T-helper 2 cell (primary cell): Measurements from ENCODE around the gene CTAGE6.
"Not testable (repeated sequence)": the region's sequence is repeated elsewhere in the genome, so short reads cannot be mapped to it uniquely, and the experiment has no call there.

Experiments used
- DNase-seq, 5 experiments: peaks; one replicate each; pipeline versions ENCODE4 v3.0.0 to v3.0.0-alpha.2; 2012 to 2022

The CTAGE6 gene

DNA sequence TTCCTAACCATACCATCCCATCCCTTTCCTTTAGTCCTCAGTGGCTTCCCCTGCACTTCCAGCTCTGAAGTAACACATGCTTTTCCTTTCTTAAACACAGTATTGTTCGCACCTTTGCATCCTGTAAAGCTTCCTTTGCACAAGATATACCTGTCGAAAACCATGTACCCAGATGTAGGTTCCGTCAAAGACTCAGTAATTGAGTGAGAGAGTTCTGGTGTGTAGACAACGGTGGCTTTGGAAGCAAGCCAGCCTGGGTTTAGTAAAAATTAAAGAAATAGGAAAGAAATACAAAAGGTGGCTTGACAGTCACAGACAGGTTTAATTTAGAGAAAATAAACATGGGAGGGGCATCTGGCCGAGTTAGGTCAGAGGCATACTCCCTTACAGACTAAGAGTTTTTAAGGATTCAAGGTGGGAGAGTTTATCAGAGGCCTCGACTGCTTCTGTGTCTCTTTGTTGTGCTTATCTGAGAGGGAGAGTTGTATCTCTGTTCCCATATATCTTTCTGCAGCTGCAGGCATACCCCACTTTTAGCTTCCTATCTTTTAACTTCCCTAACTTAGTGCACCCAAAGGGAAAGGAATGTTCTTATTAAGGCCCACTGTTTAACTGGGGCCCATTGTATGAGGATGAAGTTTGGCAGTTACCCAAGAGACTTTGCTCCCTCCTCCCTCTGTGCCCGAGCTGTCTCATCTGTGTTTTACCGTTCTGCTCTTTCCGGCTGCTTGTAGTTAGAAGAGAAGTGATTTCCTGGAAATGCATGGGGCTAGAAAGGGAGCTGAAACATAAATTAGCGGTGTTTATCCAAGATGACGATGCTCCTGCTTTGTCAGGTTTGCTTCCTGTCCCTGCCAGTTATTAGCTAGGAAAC lies 42.7 kb downstream of the CTAGE6 start:
- not testable (repeated sequence) for DNase-seq

DNA sequence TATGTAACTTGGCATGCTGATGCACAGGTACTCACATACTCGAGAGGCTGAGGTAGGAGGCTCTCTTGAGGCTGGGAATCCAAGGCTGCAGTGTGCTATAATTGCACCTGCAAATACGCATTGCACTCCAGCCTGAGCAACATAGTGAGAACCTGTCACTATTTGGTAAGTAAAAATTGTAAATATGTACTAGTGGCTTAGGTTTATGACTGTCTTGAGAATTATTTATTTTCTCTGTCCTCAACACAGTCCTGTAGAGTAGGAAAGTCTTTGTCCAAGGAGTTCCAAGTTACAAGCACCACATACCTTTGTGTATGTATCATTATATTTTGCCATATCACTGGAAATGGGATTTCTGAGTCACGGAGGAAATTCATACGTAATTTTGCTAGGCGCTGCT lies 45.1 kb downstream of the CTAGE6 start:
- not testable (repeated sequence) for DNase-seq

DNA sequence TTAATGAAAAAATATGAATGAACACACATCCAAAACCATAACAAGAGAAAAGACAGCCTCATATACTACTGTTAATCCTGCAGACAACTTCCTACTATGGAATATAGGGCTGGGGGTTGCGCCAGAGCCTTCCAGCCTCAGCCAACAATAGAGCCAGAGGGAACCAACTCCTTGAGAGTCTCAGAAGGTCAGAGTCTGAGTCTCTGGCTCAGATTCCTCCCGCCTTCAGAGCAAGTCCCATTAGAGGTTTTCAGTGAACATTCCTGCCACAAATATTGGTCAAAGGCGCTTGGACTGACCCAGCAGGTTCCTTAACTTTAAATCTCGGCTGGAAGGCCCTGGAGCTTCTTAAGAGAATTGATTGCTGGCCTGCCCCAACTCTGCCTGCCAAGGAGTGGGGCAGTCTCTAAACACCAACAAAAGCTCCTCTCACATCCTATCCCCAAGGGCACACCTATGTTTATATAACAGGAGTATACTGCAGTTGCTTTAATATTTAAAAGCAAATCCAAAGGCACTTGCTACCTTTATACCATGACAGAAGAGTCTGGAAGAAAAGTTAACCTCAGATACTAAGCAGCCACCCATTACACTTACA lies 45.7 kb downstream of the CTAGE6 start:
- DNase-seq = not testable (repeated sequence)

DNA sequence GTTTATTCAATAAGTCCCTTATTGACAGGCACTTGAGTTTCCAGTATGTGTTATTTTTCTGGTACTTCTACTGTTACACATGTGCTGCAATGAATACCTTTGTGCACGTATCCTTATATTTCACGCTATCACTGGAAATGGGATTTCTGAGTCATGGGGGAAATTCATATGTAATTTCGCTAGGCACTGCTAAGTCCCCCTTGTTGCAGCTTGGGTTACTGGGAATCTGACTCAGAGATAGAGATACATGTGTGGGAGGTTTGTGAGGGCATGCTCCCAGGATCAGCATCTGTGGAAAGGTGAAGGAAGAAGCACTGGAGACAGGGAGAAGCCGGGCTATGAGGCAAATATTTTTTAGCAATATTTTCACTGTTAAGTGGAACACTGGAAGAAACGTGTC lies 47.6 kb downstream of the CTAGE6 start:
- not testable (repeated sequence) for DNase-seq
